GM12801 (cell line): ENCODE measurements around the gene THAP4.

Source experiments
- CTCF ChIP-seq: IDR thresholded peaks from one replicate; pipeline ENCODE4 v1.5.1; 2011; ENCODE audit warnings: control low read depth; ENCODE audit not compliant: insufficient read length; ENCODE audit errors: extremely low read depth

The THAP4 gene

GRCh38 chr2:241559323-241560161 is 77.4 kb downstream of the THAP4 start:
- no peak for TF ChIP-seq CTCF

- TF ChIP-seq CTCF = no peak
These were observed 78.2 kb downstream of the THAP4 start, which contains the start of gene BOK for GRCh38 chr2:241558532-241559322. BOK (plus strand) TSS chr2:241558745; CDS start chr2:241559484, 739 bp downstream.

- TF ChIP-seq CTCF = no peak
These were observed 80.2 kb downstream of the THAP4 start for GRCh38 chr2:241556746-241557145.

- TF ChIP-seq CTCF = no peak
These were observed 81.2 kb downstream of the THAP4 start for GRCh38 chr2:241555711-241556110.

- TF ChIP-seq CTCF = no peak
These were observed 82.2 kb downstream of the THAP4 start for GRCh38 chr2:241554610-241555322.

- TF ChIP-seq CTCF = no peak
These were observed 83.0 kb downstream of the THAP4 start for GRCh38 chr2:241553981-241554380.

- TF ChIP-seq CTCF = no peak
These were observed 83.5 kb downstream of the THAP4 start for GRCh38 chr2:241553512-241553830.
